HTR-8/SVneo (cell line): ENCODE data around the gene RAD51.

Experiments used
- DNase-seq: peaks from one replicate; pipeline ENCODE4 v3.0.0; 2011; ENCODE audit warnings: low spot score, mixed read lengths; ENCODE audit not compliant: insufficient read length
- FAIRE-seq: peaks from 2 replicates; lab custom pipeline; 2011; peaks lifted over from hg19 to GRCh38; lab: Jason Lieb, UNC

RAD51 gene

GRCh38 chr15:40755812-40756208 is 60.8 kb downstream of the RAD51 start:
- DNase-seq, result no peak
- FAIRE-seq, result no peak

- DNase-seq (no peak), FAIRE-seq (no peak)
Measured at GRCh38 chr15:40756938-40757337, 62.0 kb downstream of the RAD51 start.

GRCh38 chr15:40759961-40760360 is 65.0 kb downstream of the RAD51 start:
- FAIRE-seq (no peak), DNase-seq (no peak)

GRCh38 chr15:40762919-40763800 is 68.2 kb downstream of the RAD51 start:
- FAIRE-seq (no peak), DNase-seq (no peak)

GRCh38 chr15:40763801-40764628 is 69.0 kb downstream of the RAD51 start, which contains the start of gene GCHFR:
TSS of gene GCHFR (plus strand) at chr15:40764068. CDS start at chr15:40764181, 113 bp downstream.
- FAIRE-seq, result no peak
- DNase-seq, result no peak

GRCh38 chr15:40764629-40765103 is 69.7 kb downstream of the RAD51 start:
- FAIRE-seq (no peak), DNase-seq (no peak)

GRCh38 chr15:40766194-40766815 is 71.3 kb downstream of the RAD51 start:
- FAIRE-seq (no peak), DNase-seq (no peak)

- FAIRE-seq (no peak), DNase-seq (no peak)
Measured at GRCh38 chr15:40766906-40767837, 72.2 kb downstream of the RAD51 start.

GRCh38 chr15:40767838-40768500 is 73.0 kb downstream of the RAD51 start:
- no peak for FAIRE-seq
- no peak for DNase-seq

GRCh38 chr15:40768521-40769273 is 73.7 kb downstream of the RAD51 start:
- DNase-seq (no peak), FAIRE-seq (no peak)

- FAIRE-seq (peak; percentile 51), DNase-seq (peak; percentile 65)
Measured at GRCh38 chr15:40769274-40770146, 74.5 kb downstream of the RAD51 start, which contains the start of gene C15orf62. TSS of gene C15orf62 (plus strand) at chr15:40769980. CDS start at chr15:40770496, 516 bp downstream.

- FAIRE-seq (no peak), DNase-seq (no peak)
Measured at GRCh38 chr15:40770147-40770721, 75.3 kb downstream of the RAD51 start.

GRCh38 chr15:40771242-40771641 is 76.3 kb downstream of the RAD51 start:
- DNase-seq (no peak), FAIRE-seq (no peak)

GRCh38 chr15:40772014-40772413 is 77.0 kb downstream of the RAD51 start:
- FAIRE-seq (no peak), DNase-seq (no peak)

GRCh38 chr15:40773496-40773895 is 78.5 kb downstream of the RAD51 start:
- FAIRE-seq, result no peak
- DNase-seq, result no peak

GRCh38 chr15:40773902-40774301 is 78.9 kb downstream of the RAD51 start:
- no peak for DNase-seq
- FAIRE-seq, result no peak

GRCh38 chr15:40775007-40775406 is 80.0 kb downstream of the RAD51 start:
- no peak for DNase-seq
- no peak for FAIRE-seq
